Mesendoderm (in vitro differentiated cells): ENCODE data around the gene UBL4A.
A peak's percentile ranks its signal among the peaks of the same experiment; 100 is the strongest.

Source experiments
- DNase-seq: peaks from one replicate; pipeline ENCODE4 v3.0.0; 2013
- H2AK5ac ChIP-seq: 2 replicates; pipeline ENCODE4 v1.6.1; 2013; ENCODE audit warnings: low read length, inconsistent platforms
- H2BK120ac ChIP-seq: 2 replicates; pipeline ENCODE4 v1.6.1; 2013; ENCODE audit warnings: low read depth, mild to moderate bottlenecking, low read length, moderate library complexity, mixed read lengths
- H2BK15ac ChIP-seq: replicated peaks from 2 replicates; pipeline ENCODE4 v1.6.1; 2013; ENCODE audit warnings: low read depth, mild to moderate bottlenecking, moderate library complexity
- H2BK5ac ChIP-seq: 2 replicates; pipeline ENCODE4 v1.6.1; 2013; ENCODE audit warnings: low read length, inconsistent platforms
- H3K18ac ChIP-seq: 2 replicates; pipeline ENCODE4 v1.6.1; 2013; ENCODE audit warnings: mild to moderate bottlenecking, low read length, mixed read lengths
- H3K23ac ChIP-seq: one replicate; pipeline ENCODE4 v1.6.1; 2013; ENCODE audit warnings: low read length
- H3K27ac ChIP-seq: 2 replicates; pipeline ENCODE4 v1.5.1; 2013; ENCODE audit warnings: low read depth, mild to moderate bottlenecking, inconsistent platforms, low read length, moderate library complexity
- H3K27me3 ChIP-seq: 2 replicates; pipeline ENCODE4 v1.6.1; 2013; ENCODE audit warnings: low read length, control low read depth, mild to moderate bottlenecking, inconsistent platforms; ENCODE audit not compliant: insufficient read depth, poor library complexity
- H3K36me3 ChIP-seq: 2 replicates; pipeline ENCODE4 v1.6.1; 2013; ENCODE audit warnings: low read length, inconsistent platforms; ENCODE audit not compliant: control insufficient read depth, insufficient read depth
- H3K4ac ChIP-seq: one replicate; pipeline ENCODE4 v1.6.1; 2013; ENCODE audit warnings: low read depth, mild to moderate bottlenecking, low read length, moderate library complexity
- H3K4me1 ChIP-seq: 2 replicates; pipeline ENCODE4 v1.6.1; 2013; ENCODE audit warnings: low read depth, low read length, inconsistent platforms; ENCODE audit not compliant: control insufficient read depth
- H3K4me2 ChIP-seq: 2 replicates; pipeline ENCODE4 v1.6.1; 2013; ENCODE audit warnings: low read length
- H3K4me3 ChIP-seq: 2 replicates; pipeline ENCODE4 v1.5.1; 2013; ENCODE audit warnings: mild to moderate bottlenecking, low read length
- H3K56ac ChIP-seq: one replicate; pipeline ENCODE4 v1.6.1; 2013; ENCODE audit warnings: low read length
- H3K79me1 ChIP-seq: 2 replicates; pipeline ENCODE4 v1.6.1; 2013; ENCODE audit warnings: low read length, inconsistent platforms
- H3K79me2 ChIP-seq: 2 replicates; pipeline ENCODE4 v1.6.1; 2013; ENCODE audit warnings: mild to moderate bottlenecking, low read length; ENCODE audit not compliant: control insufficient read depth, insufficient read depth
- H3K9ac ChIP-seq: 2 replicates; pipeline ENCODE4 v1.6.1; 2013; ENCODE audit warnings: low read length, inconsistent platforms
- H4K5ac ChIP-seq: one replicate; pipeline ENCODE4 v1.6.1; 2013; ENCODE audit warnings: low read length
- H4K8ac ChIP-seq: one replicate; pipeline ENCODE4 v1.6.1; 2013; ENCODE audit warnings: low read depth, mild to moderate bottlenecking, control low read depth, low read length, moderate library complexity
- WGBS: extraction: QIAGEN DNeasy Blood & Tissue Kit; methylation state at CpG from one replicate; pipeline ENCODE4 v1.1.7; 2013; ENCODE audit warnings: low lambda C conversion rate, missing lambda C conversion rate; ENCODE audit not compliant: insufficient coverage; ENCODE audit errors: extremely low coverage; 5-methylcytosine and 5-hydroxymethylcytosine counted together

UBL4A gene

GRCh38 chrX:154517101-154517781 lies 30.8 kb upstream of the UBL4A start:
- no peak overlapping the region for H3K4me3 ChIP-seq
- peak; percentile 88 for DNase-seq
- no peak overlapping the region for H2BK5ac ChIP-seq
- peak overlapping the region; percentile 88 for H3K56ac ChIP-seq
- H3K23ac ChIP-seq: no peak overlapping the region
- H3K4me2 ChIP-seq: peak overlapping the region; percentile 78
- no peak overlapping the region for H3K27ac ChIP-seq
- no peak overlapping the region for H2BK120ac ChIP-seq
- H3K79me1 ChIP-seq: no peaks in the 10 kb centered on the region
- H3K36me3 ChIP-seq: no peaks in the 10 kb centered on the region
- no peaks in the 10 kb centered on the region for H3K27me3 ChIP-seq
- H3K18ac ChIP-seq: peak overlapping the region; percentile 1
- H3K79me2 ChIP-seq: no peaks in the 10 kb centered on the region
- H2BK15ac ChIP-seq: no peak overlapping the region
- H3K4me1 ChIP-seq: no peaks in the 10 kb centered on the region
- H3K9ac ChIP-seq: peak overlapping the region; percentile 40
- no peak overlapping the region for H4K5ac ChIP-seq
- no peak overlapping the region for H4K8ac ChIP-seq
- no peak overlapping the region for H2AK5ac ChIP-seq
- no peak overlapping the region for H3K4ac ChIP-seq
- no CpG with 5 or more reads among the region's 25 CpGs for WGBS

GRCh38 chrX:154516656-154517100 lies 30.3 kb upstream of the UBL4A start:
- H3K4me1 ChIP-seq: no peaks in the 10 kb centered on the region
- H3K4me3 ChIP-seq: peak overlapping the region; percentile 47
- H2BK15ac ChIP-seq: no peak overlapping the region
- no peak overlapping the region for H2AK5ac ChIP-seq
- H3K4me2 ChIP-seq: peak overlapping the region; percentile 78
- H3K27ac ChIP-seq: peak overlapping the region; percentile 84
- H3K23ac ChIP-seq: no peak overlapping the region
- WGBS: no CpG with 5 or more reads among the region's 19 CpGs
- peak; percentile 65 for DNase-seq
- H3K79me2 ChIP-seq: no peaks in the 10 kb centered on the region
- H3K56ac ChIP-seq: peak overlapping the region; percentile 88
- H3K4ac ChIP-seq: no peak overlapping the region
- no peaks in the 10 kb centered on the region for H3K36me3 ChIP-seq
- peak overlapping the region; percentile 61 for H3K18ac ChIP-seq
- H3K79me1 ChIP-seq: no peaks in the 10 kb centered on the region
- H3K27me3 ChIP-seq: no peaks in the 10 kb centered on the region
- no peak overlapping the region for H4K5ac ChIP-seq
- H2BK120ac ChIP-seq: no peak overlapping the region
- H3K9ac ChIP-seq: peak overlapping the region; percentile 83
- H4K8ac ChIP-seq: peak overlapping the region; percentile 39
- no peak overlapping the region for H2BK5ac ChIP-seq

DNA sequence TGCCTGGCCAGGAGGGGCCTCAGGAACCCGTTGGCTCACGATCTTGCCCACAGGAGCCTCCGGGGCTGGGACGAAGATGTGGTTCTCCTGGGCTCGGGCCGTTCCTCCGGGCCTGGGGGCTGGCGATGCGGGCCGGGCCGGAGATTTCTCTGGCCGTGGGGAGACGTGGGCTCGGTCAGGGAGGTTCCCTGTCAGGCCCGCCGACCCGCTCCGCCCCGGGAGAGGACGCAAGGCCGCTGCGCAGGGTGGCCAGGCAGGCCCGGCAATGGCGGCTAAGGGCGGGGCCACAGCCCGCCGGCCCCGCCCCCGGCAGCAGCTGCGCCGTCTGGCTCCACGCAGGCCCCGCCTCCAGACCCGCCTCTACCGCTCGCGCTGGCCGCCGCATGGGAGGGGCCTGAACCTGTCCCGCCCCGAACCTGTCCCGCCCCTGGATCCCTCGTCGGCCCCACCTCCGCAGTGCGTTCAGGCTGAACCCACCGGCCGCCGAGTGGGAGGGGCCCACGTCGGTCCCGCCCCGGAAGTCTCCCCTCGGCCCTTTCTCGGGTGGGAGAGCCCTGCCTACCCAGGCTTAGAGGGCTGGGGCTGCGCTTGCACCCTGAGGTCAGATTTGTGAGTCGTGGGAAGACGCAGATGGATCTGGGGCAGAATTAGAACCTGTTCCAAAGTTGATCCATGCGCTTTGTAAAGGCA lies 29.7 kb upstream of the UBL4A start, which contains the start of gene FAM3A:
Gene FAM3A, minus strand, starts transcription at position 267 of the 690 bp plus-strand sequence. CDS start 460 bp downstream, outside the sequence.
- H2AK5ac ChIP-seq: no peak within 1 kb of the TSS
- H3K4me3 ChIP-seq: peak within 1 kb of the TSS; percentile 47
- H3K79me2 ChIP-seq: no peaks in the 10 kb centered on the region
- DNase-seq: peak; percentile 89
- no peaks in the 10 kb centered on the region for H3K79me1 ChIP-seq
- H3K4me2 ChIP-seq: peak within 1 kb of the TSS; percentile 78
- no peaks in the 10 kb centered on the region for H3K4me1 ChIP-seq
- H2BK15ac ChIP-seq: no peak within 1 kb of the TSS
- H4K8ac ChIP-seq: peak within 1 kb of the TSS; percentile 39
- H2BK5ac ChIP-seq: no peak within 1 kb of the TSS
- H4K5ac ChIP-seq: no peak within 1 kb of the TSS
- no peaks in the 10 kb centered on the region for H3K36me3 ChIP-seq
- H3K23ac ChIP-seq: no peak within 1 kb of the TSS
- peak within 1 kb of the TSS; percentile 69 for H3K18ac ChIP-seq
- peak within 1 kb of the TSS; percentile 84 for H3K27ac ChIP-seq
- WGBS: no CpG with 5 or more reads among the region's 59 CpGs
- no peak within 1 kb of the TSS for H2BK120ac ChIP-seq
- peak within 1 kb of the TSS; percentile 83 for H3K9ac ChIP-seq
- H3K27me3 ChIP-seq: no peaks in the 10 kb centered on the region
- H3K56ac ChIP-seq: peak within 1 kb of the TSS; percentile 88
- H3K4ac ChIP-seq: no peak within 1 kb of the TSS

- Histone ChIP-seq H3K9ac (peak overlapping the region; percentile 75), H3K23ac (no peak overlapping the region), H3K27ac (no peak overlapping the region), H3K27me3 (no peaks in the 10 kb centered on the region), H4K5ac (no peak overlapping the region), H4K8ac (no peak overlapping the region), H3K56ac (peak overlapping the region; percentile 80), H3K4me1 (no peaks in the 10 kb centered on the region), H3K4me2 (peak overlapping the region; percentile 14), H2BK15ac (no peak overlapping the region), H3K4ac (no peak overlapping the region), H2BK5ac (no peak overlapping the region), H3K79me1 (no peaks in the 10 kb centered on the region), H3K36me3 (no peaks in the 10 kb centered on the region), H3K4me3 (peak overlapping the region; percentile 38), H3K79me2 (no peaks in the 10 kb centered on the region), H2AK5ac (no peak overlapping the region), H2BK120ac (no peak overlapping the region), H3K18ac (peak overlapping the region; percentile 69)
- WGBS: no CpG with 5 or more reads among the region's 34 CpGs
- DNase-seq: no peak
Observed at GRCh38 chrX:154515090-154515965, 28.9 kb upstream of the UBL4A start.

DNA sequence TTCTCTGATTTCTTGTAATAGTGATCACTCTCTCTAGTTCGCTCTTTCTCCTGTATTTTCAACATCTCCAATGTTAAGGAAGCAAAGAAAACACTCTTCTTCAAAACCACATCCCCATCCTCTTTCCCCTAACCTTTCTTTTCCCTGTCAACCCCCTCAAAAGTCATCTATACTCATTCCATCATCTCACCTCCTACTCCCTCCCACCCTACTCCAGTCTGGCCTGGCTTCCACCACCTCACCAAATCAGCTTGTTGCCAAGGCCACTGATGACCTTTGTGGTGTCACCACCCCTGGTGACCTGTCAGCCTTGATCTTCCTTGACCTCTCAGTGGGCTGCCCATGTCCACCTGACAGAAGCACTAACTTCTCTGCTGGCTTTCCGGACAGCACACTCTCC lies 27.3 kb upstream of the UBL4A start:
- Histone ChIP-seq H3K18ac (no peak overlapping the region), H2BK15ac (no peak overlapping the region), H4K5ac (no peak overlapping the region), H3K4me3 (no peak overlapping the region), H4K8ac (no peak overlapping the region), H3K4ac (no peak overlapping the region), H3K4me2 (no peak overlapping the region), H3K36me3 (no peaks in the 10 kb centered on the region), H3K56ac (no peak overlapping the region), H2AK5ac (no peak overlapping the region), H3K79me1 (no peaks in the 10 kb centered on the region), H3K4me1 (no peaks in the 10 kb centered on the region), H3K27ac (no peak overlapping the region), H2BK120ac (no peak overlapping the region), H3K9ac (no peak overlapping the region), H3K23ac (no peak overlapping the region), H3K79me2 (no peaks in the 10 kb centered on the region), H2BK5ac (no peak overlapping the region), H3K27me3 (no peaks in the 10 kb centered on the region)
- no CpG with 5 or more reads among the region's 2 CpGs for WGBS
- no peak for DNase-seq
